C4-2B (cell line): Measurements from ENCODE around the gene HS2ST1.
"Not testable (repeated sequence)": the region's sequence is repeated elsewhere in the genome, so short reads cannot be mapped to it uniquely, and the experiment has no call there.

ENCODE experiments used
- CTCF ChIP-seq: fragments of 450-650 bp; conservative IDR thresholded peaks from 2 replicates; pipeline ENCODE4 v1.5.1; 2017; ENCODE audit warnings: mild to moderate bottlenecking
- ZFX ChIP-seq: fragments of 450-650 bp; IDR thresholded peaks from 2 replicates; pipeline ENCODE4 v1.6.1; 2017

GRCh38 chr1:87066708-87067107 lies 152.3 kb downstream of the HS2ST1 start:
- not testable (repeated sequence) for TF ChIP-seq CTCF, ZFX
